NCI-H526 (cell line): ENCODE results near the gene METTL16.
A peak's percentile ranks its signal among the peaks of the same experiment; 100 is the strongest.

Source experiments
- DNase-seq, 2 experiments: peaks; one replicate each; lab custom pipeline; 2025; lab: John Stamatoyannopoulos, UW

The METTL16 gene

GRCh38 chr17:2414446-2415064 lies 97.1 kb downstream of the METTL16 start:
- DNase-seq = no peak

DNA sequence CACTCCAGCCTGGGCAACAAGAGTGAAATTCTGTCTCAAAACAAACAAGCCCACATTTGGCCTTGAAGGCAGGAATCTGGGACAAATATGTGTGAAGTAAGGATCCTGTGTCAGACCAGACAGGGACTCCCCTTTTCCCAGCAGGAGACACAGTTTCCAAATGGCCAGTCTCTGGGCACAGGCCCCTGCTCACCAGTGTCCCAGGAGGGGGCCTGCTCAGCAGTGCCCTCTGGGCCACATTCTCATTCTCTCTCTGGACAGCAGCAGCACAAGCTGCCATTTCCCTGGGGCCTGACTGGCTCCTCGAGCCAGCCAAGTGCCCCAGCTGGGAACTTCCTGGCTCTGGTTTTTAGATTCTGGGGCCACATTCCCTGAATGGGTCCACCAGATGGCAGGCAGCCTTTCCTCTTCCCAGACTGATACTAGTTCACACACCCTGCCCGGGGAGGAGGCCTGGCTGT lies 99.1 kb downstream of the METTL16 start:
- no peak for DNase-seq

DNA sequence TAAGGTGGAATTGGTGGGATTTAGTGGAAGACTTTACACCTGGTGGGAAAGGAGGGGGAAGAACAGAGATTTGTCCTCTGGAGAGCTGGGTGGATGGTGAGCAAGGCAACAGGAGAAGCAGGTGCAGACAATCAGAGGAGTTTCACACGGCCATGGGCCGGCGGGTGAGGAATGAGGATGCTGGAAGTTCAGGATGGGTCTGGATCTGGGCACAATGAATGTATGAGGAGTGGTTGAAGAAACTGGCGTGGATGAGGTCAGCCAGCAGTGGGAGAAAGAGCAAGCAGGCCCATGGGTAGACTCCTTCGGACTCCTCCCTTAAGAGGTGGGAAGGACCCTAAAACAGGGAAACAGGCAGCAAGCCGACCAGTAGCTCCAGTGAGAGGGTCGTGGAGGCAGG lies 100.7 kb downstream of the METTL16 start:
- DNase-seq = no peak

DNA sequence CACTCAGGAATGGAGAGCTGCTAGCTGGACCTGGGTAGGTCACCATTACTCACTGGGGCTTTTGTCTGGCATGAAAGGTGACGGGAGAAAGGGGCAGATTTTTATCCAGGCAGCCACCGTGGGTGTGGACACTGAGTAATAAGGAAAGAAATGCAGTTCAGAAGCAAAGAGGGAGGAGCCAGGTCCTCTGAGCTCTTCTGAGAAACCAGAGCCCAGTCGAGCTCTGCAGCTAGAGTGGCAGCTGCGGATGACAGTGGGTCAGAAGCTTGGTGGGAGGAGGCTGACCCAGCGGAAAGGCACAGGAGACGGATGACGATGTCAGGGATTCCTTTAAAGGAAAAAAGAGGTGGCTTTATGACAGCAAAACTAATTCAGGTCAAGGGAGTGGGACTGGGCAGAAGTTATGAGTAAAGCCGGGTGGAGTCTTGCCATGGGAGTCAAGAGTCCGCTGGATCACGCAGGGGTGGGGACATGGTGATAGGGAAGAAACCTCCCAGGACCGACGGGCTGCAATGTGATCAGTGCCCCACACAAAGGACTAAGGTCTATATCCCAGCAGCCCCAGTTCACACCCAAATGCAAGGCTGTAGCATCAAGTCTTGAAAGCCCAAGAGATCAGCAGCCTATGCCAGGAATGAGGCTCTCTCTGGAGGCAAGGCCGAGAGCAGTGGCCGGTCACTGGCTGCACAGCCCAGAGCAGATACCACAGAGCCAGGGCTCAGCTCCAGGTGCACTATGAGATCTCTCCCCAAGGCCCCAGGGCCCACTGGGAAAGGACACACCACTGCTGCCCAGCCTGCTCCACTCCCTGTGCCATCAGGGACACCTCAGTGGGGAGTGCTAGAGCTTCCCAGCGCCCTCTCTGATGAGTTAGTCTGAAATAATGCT lies 104.5 kb downstream of the METTL16 start:
- no peak for DNase-seq

DNA sequence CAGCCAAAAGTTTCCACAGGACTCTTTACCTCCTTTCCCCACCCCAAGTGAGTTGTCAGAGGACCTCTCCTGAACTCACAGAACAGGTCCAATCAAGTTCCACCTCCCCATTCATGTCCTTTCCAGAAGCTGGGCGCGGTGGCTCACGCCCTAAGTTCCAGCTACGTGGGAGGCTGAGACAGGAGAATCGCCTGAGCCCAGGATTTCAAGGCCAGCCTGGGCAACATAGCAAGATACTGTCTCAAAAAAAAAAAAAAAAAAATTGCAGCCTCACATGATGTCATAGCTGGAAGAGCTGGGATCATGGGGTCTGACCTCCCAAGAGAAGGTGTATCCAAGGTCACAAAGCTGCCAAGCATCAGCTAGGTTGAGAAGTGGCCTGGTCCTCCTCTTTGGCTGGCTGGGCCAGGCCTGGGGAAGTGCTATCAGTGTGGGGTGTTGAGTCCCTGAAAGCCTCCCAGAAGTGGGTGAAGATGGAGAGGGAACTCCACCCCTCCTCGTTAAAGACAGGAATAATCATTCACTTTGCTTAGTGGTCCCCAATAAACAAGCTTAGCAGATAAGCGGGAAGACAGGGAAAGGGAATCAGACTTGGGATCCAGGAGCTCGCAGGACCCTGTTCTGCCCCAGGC lies 105.3 kb downstream of the METTL16 start:
- no peak for DNase-seq

DNA sequence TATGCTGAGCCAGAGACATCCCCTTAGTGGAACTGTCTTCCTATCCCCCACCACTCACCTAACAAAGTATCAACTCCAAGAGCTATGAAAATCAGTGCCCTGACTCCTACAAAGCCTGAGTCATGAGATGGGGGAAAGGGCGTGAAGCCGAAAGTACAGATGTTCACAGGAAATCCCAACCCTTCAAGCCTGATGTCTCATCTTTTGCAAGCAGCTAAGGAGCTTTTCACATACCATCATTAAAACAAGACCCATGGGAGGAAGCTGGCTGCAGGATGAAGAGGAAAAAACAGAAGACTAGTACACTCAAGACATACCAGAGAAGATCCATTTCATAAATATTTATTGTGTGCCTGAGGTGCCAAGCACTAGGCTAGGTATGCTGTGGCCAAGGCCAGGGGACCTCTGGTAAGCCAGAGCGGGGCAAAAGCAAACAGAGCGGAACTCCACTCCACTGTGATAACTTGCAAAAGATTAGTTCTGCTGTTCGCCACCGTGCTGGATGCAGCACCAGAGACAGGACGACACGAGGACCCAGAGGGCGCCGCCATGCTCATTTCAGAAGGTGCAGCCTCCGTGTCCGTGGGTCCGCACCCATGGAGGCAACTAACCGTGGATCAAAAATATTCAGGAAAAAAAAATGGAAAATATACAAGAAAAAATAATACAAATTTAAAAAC lies 106.3 kb downstream of the METTL16 start:
- no peak for DNase-seq

- no peak for DNase-seq
These were observed 108.6 kb downstream of the METTL16 start for GRCh38 chr17:2403044-2403443.

- no peak for DNase-seq
These were observed 109.1 kb downstream of the METTL16 start for GRCh38 chr17:2402544-2402943.

DNA sequence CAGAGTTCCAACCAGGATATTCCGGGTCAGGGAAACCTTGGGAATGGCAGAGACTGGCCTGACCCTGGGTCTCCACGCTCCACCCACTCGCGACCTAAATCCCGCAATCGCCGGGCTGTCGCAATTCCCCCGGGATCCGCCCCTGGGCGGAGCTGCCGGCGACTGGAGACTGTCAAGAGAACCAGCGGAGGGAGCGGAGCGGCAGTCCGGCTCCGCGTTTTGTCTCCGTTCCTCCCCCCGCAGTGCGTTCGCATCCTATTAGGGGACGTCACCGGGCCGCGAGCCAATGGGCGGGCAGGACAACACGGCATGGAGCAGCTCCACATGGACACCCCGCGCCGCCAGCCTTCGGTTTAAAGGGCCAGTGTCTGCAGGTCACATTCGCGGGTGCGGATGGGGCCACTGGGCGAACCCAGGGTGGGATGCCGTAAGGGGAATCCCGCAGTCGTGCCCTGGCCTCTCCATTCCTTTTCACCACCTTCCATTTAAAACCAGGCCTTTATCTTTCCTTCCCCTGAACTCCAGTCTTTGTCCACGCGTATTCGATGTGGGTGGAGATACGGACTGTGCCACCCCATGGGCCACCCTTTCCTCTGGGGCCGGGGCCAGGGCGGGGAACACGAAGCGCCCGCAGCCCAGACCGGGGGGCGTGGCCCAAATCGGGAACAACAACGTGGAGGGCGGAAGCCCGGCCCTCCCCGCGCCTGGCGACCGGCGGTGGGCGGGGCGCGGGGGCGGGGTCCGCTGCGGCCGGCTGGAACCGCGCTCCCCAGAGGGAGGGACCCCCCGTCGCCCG lies 110.1 kb downstream of the METTL16 start:
- peak; percentile 95 to 98 for DNase-seq

- DNase-seq = peak; percentile 74 to 91
These were observed 110.7 kb downstream of the METTL16 start, which contains the start of gene MNT for GRCh38 chr17:2400877-2401425. MNT (minus strand) TSS chr17:2401060; CDS start chr17:2400712, 348 bp downstream.

DNA sequence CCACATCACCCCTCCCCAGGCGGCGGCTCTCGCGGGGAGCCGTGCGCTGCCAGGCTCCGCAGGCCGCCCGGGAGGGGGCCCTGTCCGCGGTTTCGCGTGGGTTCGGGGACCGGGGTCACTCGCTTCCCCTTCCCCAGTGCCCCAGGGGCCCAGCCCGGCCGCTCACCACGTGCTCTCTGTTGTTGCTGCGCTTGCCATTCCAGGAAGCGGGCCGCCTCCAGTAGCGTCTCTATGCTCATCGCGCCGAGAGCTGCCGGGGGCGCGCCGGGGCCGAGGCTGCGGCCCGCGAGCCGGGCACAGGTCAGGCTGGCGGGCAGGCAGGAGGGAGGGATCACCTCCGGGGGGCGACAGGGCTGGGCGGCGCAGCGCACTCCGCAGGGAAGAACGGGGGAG lies 111.2 kb downstream of the METTL16 start:
- DNase-seq = peak; percentile 18 to 43

DNA sequence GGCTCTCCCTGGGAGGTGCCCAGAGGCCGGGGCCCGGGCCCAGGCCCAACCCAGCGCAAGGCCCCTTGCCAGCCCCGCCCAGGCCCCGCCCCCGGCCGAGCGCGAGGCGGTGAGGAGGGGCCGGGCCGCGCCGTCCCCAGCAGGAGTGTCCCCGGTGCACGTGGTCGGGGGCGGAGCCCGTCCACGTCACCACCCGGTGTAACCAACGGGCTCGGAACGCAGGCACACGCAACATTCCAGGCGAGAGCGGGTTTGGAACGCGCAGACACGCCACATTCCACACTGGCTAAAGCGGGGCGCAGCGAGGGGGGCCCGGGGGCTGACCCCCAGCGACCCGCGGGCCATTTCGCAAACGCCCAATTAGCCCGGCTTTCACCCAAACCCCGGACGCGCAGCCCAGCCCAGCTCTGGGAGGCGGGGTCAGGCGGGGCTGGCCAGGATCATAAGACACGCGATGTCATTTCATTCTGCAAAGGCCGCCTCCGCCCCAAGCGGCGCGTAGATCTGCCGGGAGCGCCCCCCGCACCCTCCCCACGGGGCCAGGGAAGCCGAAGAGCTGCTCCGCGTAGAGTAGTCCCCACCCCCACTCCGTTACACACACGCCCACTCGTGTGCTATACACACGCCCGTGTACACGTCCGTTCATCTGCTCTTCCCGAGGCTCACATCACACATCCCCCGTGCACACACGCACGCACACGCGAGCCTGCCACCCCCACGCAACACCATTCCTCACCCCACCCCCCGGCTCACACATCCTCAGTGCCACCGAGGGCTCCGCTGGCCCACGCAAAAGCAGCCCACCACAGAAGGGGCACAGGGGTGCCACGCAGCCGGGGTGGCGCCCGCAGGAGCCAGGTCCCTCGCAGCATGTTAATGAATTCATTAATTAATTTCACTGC lies 111.9 kb downstream of the METTL16 start:
- DNase-seq = peak; percentile 78 to 94

DNA sequence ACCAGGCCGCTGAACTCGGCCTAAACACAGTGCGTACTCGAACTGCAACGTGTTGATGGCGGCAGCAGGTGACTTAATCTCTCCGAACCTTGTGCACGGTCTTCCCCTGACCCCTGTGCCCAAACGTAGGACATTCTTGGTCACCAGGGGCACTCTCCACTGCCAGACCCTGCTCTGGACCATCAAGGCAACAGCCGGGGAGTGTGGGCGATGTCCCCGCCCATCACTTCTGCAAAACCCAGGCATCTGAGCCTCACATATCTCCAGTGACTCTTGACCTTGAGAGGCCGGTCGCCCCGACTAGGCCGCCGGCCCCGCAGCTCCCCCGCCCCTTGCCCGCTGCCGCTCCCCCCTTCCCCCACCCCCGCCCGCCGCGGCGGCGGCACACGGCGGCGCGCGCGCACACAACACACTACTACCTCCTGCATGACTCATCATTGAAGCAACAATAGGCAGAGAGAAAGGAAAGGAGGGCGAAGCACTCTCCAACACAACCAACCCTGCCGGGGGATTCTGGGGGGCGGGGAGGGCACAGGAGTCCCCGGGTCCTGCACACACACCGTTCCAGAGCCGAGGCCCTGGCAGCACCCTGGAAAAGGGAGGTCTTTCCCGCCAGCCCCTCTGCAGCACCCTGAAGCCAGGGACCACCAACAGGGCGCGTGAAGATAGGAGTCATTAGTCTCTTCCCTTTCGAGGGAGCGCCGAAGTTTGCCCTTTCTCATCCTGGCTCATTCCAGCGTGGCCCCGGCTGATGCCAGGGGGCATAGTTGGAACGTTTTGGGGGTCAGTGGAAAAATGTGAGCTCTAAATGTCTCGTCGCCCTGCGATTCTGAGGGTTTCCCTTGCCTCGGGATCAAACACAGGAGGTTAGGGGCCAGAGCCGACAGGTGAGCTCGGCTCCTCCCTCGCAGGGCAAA lies 112.8 kb downstream of the METTL16 start:
- peak in 1 of 2 experiments; percentile 45 for DNase-seq

- no peak for DNase-seq
These were observed 113.5 kb downstream of the METTL16 start for GRCh38 chr17:2398182-2398581.

- DNase-seq = no peak
These were observed 114.2 kb downstream of the METTL16 start for GRCh38 chr17:2397247-2398171.

DNA sequence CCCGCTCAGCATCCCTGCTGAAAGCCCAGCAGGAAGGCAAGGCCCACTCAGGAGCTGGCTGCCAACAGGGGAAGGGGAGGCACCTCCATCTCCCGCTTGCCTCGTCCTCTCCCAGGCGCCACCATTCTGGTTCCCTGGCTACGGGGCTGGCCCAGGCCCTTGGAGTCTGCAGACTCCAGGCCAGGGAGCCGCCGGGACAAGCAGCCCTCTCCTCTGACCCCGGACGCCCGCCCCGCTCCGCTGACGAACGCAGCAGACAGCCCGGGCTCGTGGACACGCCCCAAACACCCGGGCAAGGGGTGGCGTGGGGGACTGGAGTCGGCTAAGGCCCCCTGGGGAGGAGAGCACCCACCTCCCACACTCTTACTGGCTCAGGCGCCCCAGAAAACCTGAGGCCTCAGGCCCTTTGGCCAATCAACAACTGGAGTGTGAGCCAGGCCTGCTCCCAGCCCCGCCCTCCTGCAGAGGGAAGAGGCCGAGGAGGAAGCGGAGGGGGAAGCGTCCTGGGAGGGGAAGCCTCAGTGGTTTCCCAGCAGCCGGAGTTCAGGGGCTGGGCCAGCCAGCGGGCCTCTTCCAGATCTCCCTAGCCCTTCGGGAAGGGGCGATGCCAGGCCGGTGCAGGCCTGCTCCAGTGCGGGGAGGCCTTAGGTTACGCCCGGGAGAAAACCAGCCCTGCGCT lies 115.0 kb downstream of the METTL16 start:
- peak; percentile 58 to 85 for DNase-seq

GRCh38 chr17:2396192-2396567 lies 115.5 kb downstream of the METTL16 start:
- DNase-seq = no peak
